ENCODE results near the gene EPHB1. TPM values are rescaled to one million over a fixed set of nuclear protein-coding genes. Genes with fewer than 3 reads are reported as not detected.
A peak's percentile ranks its signal among the peaks of the same experiment; 100 is the strongest.
"Not testable (repeated sequence)": the region's sequence is repeated elsewhere in the genome, so short reads cannot be mapped to it uniquely, and the experiment has no call there.

EPHB1 gene
- total RNA-seq, 1 donor from 2014 or later, result 1.6 TPM

DNA sequence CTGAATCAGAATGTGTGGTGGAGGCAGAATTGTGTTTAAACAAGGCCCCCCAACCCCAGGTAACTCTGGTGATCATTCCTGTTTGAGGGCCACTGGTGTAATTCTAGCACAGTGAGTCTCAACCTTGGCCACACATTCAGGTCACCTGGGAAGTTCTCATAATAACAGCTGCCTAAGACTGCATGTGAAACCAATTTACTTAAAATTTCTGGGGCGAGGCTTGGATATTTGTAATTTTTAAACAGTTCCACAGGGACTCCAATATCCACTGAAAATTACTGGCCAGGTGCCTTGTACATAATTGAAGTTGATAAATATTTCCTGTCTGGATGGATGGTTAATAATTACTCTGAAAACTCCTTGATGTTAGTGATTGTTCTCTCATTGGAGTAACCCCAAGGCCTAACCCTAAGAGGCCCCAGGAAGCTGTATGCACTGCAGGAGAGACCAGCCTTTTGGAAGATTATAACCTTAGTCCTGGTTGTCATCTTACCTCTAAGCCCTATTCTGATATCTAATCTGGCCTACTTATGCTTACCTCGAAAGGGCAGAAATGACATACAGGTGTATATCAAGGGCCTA is 25.7 kb upstream of the EPHB1 start:
- Histone ChIP-seq H3K4me1 (no peaks in the 10 kb centered on the region), H3K27me3 (no peaks in the 10 kb centered on the region), H3K4me3 (no peak overlapping the region), H3K27ac (no peak overlapping the region), H3K9me3 (no peaks in the 10 kb centered on the region), H3K36me3 (no peaks in the 10 kb centered on the region)
- TF ChIP-seq, protein P1, sequence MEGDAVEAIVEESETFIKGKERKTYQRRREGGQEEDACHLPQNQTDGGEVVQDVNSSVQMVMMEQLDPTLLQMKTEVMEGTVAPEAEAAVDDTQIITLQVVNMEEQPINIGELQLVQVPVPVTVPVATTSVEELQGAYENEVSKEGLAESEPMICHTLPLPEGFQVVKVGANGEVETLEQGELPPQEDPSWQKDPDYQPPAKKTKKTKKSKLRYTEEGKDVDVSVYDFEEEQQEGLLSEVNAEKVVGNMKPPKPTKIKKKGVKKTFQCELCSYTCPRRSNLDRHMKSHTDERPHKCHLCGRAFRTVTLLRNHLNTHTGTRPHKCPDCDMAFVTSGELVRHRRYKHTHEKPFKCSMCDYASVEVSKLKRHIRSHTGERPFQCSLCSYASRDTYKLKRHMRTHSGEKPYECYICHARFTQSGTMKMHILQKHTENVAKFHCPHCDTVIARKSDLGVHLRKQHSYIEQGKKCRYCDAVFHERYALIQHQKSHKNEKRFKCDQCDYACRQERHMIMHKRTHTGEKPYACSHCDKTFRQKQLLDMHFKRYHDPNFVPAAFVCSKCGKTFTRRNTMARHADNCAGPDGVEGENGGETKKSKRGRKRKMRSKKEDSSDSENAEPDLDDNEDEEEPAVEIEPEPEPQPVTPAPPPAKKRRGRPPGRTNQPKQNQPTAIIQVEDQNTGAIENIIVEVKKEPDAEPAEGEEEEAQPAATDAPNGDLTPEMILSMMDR (IDR thresholded peaks at IDR 0.05), result no peak
- DNase-seq (no peak), ATAC-seq (peak; percentile 65)
- intact Hi-C loops (cut with DNase I), result no loop called here

DNA sequence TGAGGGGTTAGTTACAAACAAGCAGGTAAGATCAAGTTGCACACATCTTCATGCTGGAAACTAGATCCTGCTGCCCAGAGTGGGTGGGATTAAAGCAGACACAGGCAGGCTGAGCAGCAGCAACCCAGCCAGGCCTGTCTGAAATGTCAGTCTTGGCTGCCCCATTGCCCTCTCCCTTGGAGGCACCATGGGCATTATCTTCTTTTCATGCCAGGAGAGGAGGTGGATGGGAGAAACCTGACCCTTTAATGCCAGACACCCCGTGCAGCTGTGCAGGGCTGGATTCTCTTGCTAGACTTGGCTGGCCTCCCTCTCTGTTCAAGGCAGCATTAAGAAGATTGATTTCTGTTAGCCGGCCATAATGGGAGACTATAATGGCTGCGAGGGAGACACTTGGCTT is 23.0 kb upstream of the EPHB1 start:
- H3K27me3 ChIP-seq, result no peaks in the 10 kb centered on the region
- H3K4me1 ChIP-seq, result no peaks in the 10 kb centered on the region
- H3K36me3 ChIP-seq, result no peaks in the 10 kb centered on the region
- H3K4me3 ChIP-seq, result no peak overlapping the region
- intact Hi-C loops (cut with DNase I), result no loop called here
- ATAC-seq (no peak), DNase-seq (no peak)
- H3K27ac ChIP-seq, result no peak overlapping the region
- TF ChIP-seq, protein P1 (IDR thresholded peaks at IDR 0.05), result no peak
- H3K9me3 ChIP-seq, result no peaks in the 10 kb centered on the region

DNA sequence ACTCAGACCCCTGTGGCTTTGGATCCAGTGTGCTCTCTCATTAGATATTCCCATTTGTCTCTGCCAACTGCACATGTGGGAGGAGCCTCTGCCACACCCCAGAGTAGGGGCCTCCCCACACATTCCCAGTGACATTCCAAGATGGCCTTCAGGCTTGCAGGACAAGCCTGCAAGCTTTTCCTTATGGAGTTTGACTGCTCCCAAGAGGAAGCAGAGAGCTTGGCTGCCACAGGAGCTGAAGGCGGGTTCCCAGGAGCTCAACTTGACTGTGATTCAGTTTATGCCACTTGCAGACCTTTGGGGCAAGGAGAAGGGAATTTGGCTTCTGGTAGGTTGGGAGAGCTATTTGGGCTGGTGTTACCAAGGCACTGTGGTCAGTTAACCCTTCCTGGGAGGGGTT is 22.5 kb upstream of the EPHB1 start:
- DNase-seq, result no peak
- H3K36me3 ChIP-seq, result no peaks in the 10 kb centered on the region
- ATAC-seq, result no peak
- intact Hi-C loops (cut with DNase I), result no loop called here
- no peaks in the 10 kb centered on the region for H3K9me3 ChIP-seq
- no peaks in the 10 kb centered on the region for H3K4me1 ChIP-seq
- H3K4me3 ChIP-seq, result no peak overlapping the region
- TF ChIP-seq, protein P1 (IDR thresholded peaks at IDR 0.05), result no peak
- H3K27me3 ChIP-seq, result no peaks in the 10 kb centered on the region
- H3K27ac ChIP-seq, result no peak overlapping the region

DNA sequence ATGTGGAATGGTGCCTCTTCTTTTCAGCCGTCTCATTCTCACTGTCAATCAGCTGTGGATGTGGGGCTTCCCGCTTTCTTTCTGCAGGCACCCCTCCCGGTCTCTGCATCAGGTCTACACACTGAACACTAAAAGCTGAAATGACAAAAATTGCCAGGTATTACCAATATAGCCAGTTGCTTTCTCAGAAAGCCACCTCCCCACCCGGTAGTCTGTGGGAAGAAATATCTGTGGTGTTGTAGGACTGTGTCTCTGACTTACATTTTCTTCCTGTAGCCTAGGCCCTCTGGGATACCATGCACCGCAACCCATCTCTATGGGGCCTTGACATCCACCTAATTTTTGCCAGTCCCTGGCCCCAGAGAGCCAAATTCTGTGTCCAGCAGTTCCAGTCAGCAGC is 19.2 kb upstream of the EPHB1 start:
- Histone ChIP-seq H3K9me3 (no peaks in the 10 kb centered on the region), H3K27ac (no peak overlapping the region), H3K4me3 (no peak overlapping the region), H3K4me1 (no peaks in the 10 kb centered on the region), H3K36me3 (no peaks in the 10 kb centered on the region), H3K27me3 (no peaks in the 10 kb centered on the region)
- ATAC-seq, result no peak
- DNase-seq, result no peak
- TF ChIP-seq, protein P1 (IDR thresholded peaks at IDR 0.05), result no peak
- intact Hi-C loops (cut with DNase I), result no loop called here

DNA sequence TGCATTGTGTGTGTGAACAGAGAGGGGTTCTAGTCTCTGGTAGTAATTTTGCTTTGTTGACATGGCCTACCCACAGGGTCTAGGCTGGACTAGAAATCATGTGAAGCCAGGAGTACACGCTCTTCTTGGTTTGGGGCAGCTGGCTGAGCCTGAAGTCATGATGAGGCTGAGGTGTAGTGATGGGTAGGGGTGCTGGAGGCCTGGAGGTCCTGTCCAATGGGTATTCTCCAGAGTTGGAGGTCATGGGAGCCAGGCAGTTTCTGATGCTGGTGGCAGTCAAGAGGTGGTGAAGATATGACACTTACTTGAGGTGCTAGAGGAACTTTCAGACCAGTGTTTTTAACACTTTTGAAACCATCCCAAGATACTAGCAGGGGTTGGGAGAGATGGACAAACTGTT is 18.5 kb upstream of the EPHB1 start:
- no peak for DNase-seq
- intact Hi-C loops (cut with DNase I), result no loop called here
- Histone ChIP-seq H3K27ac (no peak overlapping the region), H3K27me3 (no peaks in the 10 kb centered on the region), H3K9me3 (no peaks in the 10 kb centered on the region), H3K36me3 (no peaks in the 10 kb centered on the region), H3K4me3 (no peak overlapping the region), H3K4me1 (no peaks in the 10 kb centered on the region)
- no peak for ATAC-seq
- TF ChIP-seq, protein P1 (IDR thresholded peaks at IDR 0.05), result no peak

DNA sequence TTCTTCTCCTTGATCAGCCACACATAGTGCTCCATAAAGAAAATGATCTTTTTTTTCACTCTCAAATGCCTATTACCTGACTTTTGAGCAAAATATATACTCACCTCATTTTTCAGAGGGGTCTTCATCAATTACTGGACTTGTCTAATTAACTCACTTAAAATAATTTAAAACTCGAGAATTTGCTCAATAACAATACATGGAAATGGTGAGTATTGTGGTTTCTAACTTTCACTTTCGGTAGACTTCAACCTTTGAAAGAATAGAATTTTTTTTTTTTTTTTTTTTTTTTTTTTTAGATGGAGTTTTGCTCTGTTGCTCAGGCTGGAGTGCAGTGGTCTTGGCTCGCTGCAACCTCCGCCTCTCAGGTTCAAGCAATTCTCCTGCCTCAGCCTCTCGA is 17.7 kb upstream of the EPHB1 start:
- Histone ChIP-seq H3K9me3 (no peaks in the 10 kb centered on the region), H3K27ac (no peak overlapping the region), H3K4me1 (no peaks in the 10 kb centered on the region), H3K36me3 (no peaks in the 10 kb centered on the region), H3K4me3 (no peak overlapping the region), H3K27me3 (no peaks in the 10 kb centered on the region)
- ATAC-seq, result no peak
- intact Hi-C loops (cut with DNase I), result no loop called here
- DNase-seq, result no peak
- TF ChIP-seq, protein P1 (IDR thresholded peaks at IDR 0.05), result no peak

DNA sequence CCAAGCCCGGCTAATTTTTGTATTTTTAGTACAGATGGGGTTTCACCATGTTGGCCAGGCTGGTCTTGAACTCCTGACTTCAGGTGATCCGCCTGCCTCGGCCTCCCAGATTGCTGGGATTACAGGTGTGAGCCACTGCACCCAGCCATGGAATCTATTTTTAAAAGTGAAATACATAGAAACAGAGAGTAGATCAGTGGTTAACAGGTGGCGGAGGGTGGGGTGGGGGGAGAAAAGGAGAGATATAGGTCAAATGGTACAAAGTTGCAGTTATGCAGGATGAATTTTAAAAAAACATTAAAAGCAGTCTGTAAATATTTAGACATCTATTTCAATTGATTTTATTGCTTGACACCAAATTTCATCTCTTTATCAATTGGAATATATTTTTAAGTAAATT is 6.8 kb upstream of the EPHB1 start:
- H3K4me3 ChIP-seq; H3K27me3 ChIP-seq; ATAC-seq; H3K27ac ChIP-seq; H3K4me1 ChIP-seq; H3K36me3 ChIP-seq; DNase-seq; intact Hi-C loops (cut with DNase I); H3K9me3 ChIP-seq: not testable (repeated sequence)

Measured in upper lobe of right lung (tissue), 1 donor.